ENCODE measurements around the gene IL3RA.
"Not testable (repeated sequence)": the region's sequence is repeated elsewhere in the genome, so short reads cannot be mapped to it uniquely, and the experiment has no call there.

The IL3RA gene

GRCh38 chrX:1332433-1332832, 4.2 kb upstream of the IL3RA start:
- not testable (repeated sequence) for DNase-seq

- no peak for DNase-seq
Observed at GRCh38 chrX:1334854-1335253, 1.7 kb upstream of the IL3RA start.

- no peak for DNase-seq
Observed at GRCh38 chrX:1336948-1337779, 579 bp downstream of the IL3RA start.

GRCh38 chrX:1341545-1342184, 5.1 kb downstream of the IL3RA start:
- DNase-seq = no peak

- DNase-seq = not testable (repeated sequence)
Observed at GRCh38 chrX:1349606-1350005, 13.0 kb downstream of the IL3RA start.

GRCh38 chrX:1351981-1352714, 15.6 kb downstream of the IL3RA start:
- no peak for DNase-seq

GRCh38 chrX:1354036-1355019, 17.7 kb downstream of the IL3RA start:
- no peak for DNase-seq

- DNase-seq = no peak
Observed at GRCh38 chrX:1355131-1356046, 18.8 kb downstream of the IL3RA start.

GRCh38 chrX:1357993-1358392, 21.4 kb downstream of the IL3RA start:
- no peak for DNase-seq

GRCh38 chrX:1358793-1359476, 22.4 kb downstream of the IL3RA start:
- DNase-seq = no peak

GRCh38 chrX:1359477-1359873, 22.9 kb downstream of the IL3RA start:
- no peak for DNase-seq

GRCh38 chrX:1360171-1360570, 23.6 kb downstream of the IL3RA start:
- DNase-seq = no peak

GRCh38 chrX:1361275-1361674, 24.7 kb downstream of the IL3RA start:
- no peak for DNase-seq

- no peak for DNase-seq
Observed at GRCh38 chrX:1361910-1362309, 25.3 kb downstream of the IL3RA start.

- DNase-seq = not testable (repeated sequence)
Observed at GRCh38 chrX:1366363-1366762, 29.8 kb downstream of the IL3RA start.

GRCh38 chrX:1368385-1368698, 31.8 kb downstream of the IL3RA start:
- no peak for DNase-seq

GRCh38 chrX:1378306-1378759, 41.7 kb downstream of the IL3RA start:
- DNase-seq = no peak

GRCh38 chrX:1380672-1381233, 44.2 kb downstream of the IL3RA start:
- DNase-seq = no peak

GRCh38 chrX:1384658-1385252, 48.2 kb downstream of the IL3RA start:
- DNase-seq = no peak
